ENCODE data around the gene CIB2. TPM values are rescaled to one million over a fixed set of nuclear protein-coding genes. Genes with fewer than 3 reads are reported as not detected.

CIB2 gene
- total RNA-seq, 4 donors from 2014 or later: 2.0 to 8.5 (median 6.5) TPM

- H3K9me3 ChIP-seq: no peaks in the 10 kb centered on the region
- TF ChIP-seq EP300 (IDR thresholded peaks at IDR 0.05) (no peak), POLR2AphosphoS5 (IDR thresholded peaks at IDR 0.05) (no peak), POLR2A (IDR thresholded peaks at IDR 0.05) (no peak), CTCF (IDR thresholded peaks at IDR 0.05) (no peak)
- no peaks in the 10 kb centered on the region for H3K36me3 ChIP-seq
- no peaks in the 10 kb centered on the region for H3K27me3 ChIP-seq
- peaks cover 15% of the 10 kb centered on the region for H3K4me1 ChIP-seq
- DNase-seq (ENCODE audit: low spot score in 2 of 2): peak in 1 of 2 donors; percentile 57
- H3K27ac ChIP-seq: no peak overlapping the region
- H3K4me3 ChIP-seq: no peak overlapping the region
- WGBS: 92% methylated on average over 14 of the region's 16 CpGs
Observed at GRCh38 chr15:78105476-78106241, 25.6 kb downstream of the CIB2 start.

GRCh38 chr15:78104566-78105475 is 26.4 kb downstream of the CIB2 start:
- H3K9me3 ChIP-seq: no peaks in the 10 kb centered on the region
- H3K4me3 ChIP-seq: no peak overlapping the region
- WGBS: 88% methylated on average over 12 of the region's 12 CpGs
- peaks cover 15% of the 10 kb centered on the region for H3K4me1 ChIP-seq
- H3K27me3 ChIP-seq: no peaks in the 10 kb centered on the region
- peak in 1 of 2 donors; percentile 46 for DNase-seq (ENCODE audit: low spot score in 2 of 2)
- no peak for TF ChIP-seq POLR2AphosphoS5 (IDR thresholded peaks at IDR 0.05)
- TF ChIP-seq CTCF (IDR thresholded peaks at IDR 0.05): no peak
- no peaks in the 10 kb centered on the region for H3K36me3 ChIP-seq
- no peak overlapping the region for H3K27ac ChIP-seq

GRCh38 chr15:78104119-78104479 is 27.1 kb downstream of the CIB2 start:
- Histone ChIP-seq H3K27ac (no peak overlapping the region), H3K4me3 (no peak overlapping the region), H3K27me3 (no peaks in the 10 kb centered on the region), H3K36me3 (no peaks in the 10 kb centered on the region), H3K9me3 (no peaks in the 10 kb centered on the region), H3K4me1 (peaks cover 15% of the 10 kb centered on the region)
- no peak for DNase-seq (ENCODE audit: low spot score in 2 of 2)
- TF ChIP-seq POLR2A (IDR thresholded peaks at IDR 0.05) (no peak), POLR2AphosphoS5 (IDR thresholded peaks at IDR 0.05) (no peak), CTCF (IDR thresholded peaks at IDR 0.05) (no peak), EP300 (IDR thresholded peaks at IDR 0.05) (no peak)
- WGBS: 93% methylated on average over 3 of the region's 4 CpGs

DNA sequence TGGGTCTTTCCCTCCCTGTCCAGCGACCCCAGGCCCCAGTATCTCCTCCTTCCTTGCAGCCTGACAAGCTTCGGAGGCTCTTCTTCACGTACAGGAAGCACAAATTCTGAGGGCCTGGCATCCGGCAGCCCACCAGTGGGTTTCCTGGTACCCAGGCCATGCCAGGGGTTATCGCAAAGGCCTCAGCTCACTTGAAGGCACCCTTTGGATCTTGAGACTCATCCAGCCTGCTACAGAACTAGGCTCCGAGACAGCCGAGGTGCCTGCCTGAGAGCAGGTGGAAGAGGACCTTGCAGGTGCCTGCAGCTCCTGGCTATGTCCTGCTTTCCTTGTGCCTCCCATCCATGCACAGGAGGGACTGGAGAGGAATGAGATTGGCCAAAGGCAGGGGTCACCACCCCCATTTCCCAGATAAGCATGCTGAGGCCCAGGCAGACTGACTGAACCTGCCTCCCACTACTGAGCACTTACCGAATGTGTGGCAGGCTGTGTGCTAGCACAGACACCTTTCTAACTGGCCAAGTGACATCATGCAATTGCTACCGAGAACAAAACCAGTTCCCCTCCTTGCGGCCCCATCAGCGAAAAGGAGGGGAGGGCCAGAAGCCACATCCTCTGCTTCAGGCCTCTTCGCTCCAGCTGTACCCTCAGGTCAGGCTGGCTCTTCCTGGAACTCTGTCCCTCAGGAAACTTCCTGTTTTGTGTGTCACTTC is 27.7 kb downstream of the CIB2 start:
- peaks cover 15% of the 10 kb centered on the region for H3K4me1 ChIP-seq
- no peaks in the 10 kb centered on the region for H3K9me3 ChIP-seq
- no peaks in the 10 kb centered on the region for H3K36me3 ChIP-seq
- WGBS: 75% methylated on average over 12 of the region's 12 CpGs
- H3K4me3 ChIP-seq: no peak overlapping the region
- H3K27me3 ChIP-seq: no peaks in the 10 kb centered on the region
- TF ChIP-seq POLR2A (IDR thresholded peaks at IDR 0.05) (no peak), EP300 (IDR thresholded peaks at IDR 0.05) (no peak), CTCF (IDR thresholded peaks at IDR 0.05) (no peak), POLR2AphosphoS5 (IDR thresholded peaks at IDR 0.05) (no peak)
- peak in 1 of 2 donors; percentile 61 for DNase-seq (ENCODE audit: low spot score in 2 of 2)
- H3K27ac ChIP-seq: no peak overlapping the region

Data from suprapubic skin (tissue), 4 donors.